Activated CD4-positive, alpha-beta T cell treated with anti-CD3 and anti-CD28 coated beads, Interleukin-2, amount 50 U/mL, for 24 hours (primary cell): Measurements from ENCODE around the gene SLC6A18.

Experiments used
- DNase-seq, 2 donors: peaks; one replicate each; pipeline ENCODE4 v3.0.0-alpha.2; 2020; ENCODE audit warnings: low read depth in 1 of 2, low spot score in 1 of 2

SLC6A18 gene

GRCh38 chr5:1225081-1225480 is at the start of gene SLC6A18:
TSS of gene SLC6A18 (plus strand) at chr5:1225381. CDS start at chr5:1225478, 97 bp downstream.
- no peak for DNase-seq

DNA sequence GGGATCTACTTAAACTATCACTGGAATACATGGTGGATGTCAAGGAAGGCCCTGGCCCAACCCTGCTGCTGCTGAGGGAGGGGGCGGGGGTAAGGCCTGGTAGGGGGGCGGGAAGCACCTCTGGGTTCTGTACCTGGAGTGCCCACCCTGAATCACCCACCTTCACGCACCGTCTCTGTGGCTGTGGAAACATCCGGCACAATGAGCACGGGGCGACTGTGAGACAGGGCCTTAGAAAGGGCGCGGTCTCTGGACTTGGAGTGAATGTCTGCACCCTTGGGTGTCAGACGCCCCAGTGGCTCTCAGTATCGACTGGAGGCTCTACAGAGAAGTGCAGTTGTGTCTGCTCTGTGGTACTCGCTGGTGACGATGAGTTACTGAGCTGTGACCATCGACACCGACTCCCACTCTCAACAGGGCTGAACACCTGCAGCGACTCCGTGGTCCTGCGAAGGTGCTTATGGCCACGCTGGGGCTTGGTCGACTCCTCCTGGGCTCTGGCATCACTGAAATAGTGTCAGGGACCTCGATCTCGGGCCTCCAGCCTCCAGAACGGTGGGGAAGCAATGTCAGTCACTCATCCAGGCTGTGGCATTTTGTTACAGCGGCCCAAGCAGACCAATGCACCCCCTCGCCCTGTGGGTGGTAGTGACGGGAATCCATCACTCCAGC is 49.2 kb upstream of the SLC6A18 start:
- DNase-seq = no peak

- DNase-seq = no peak
Measured at GRCh38 chr5:1176473-1177391, 48.4 kb upstream of the SLC6A18 start.

- no peak for DNase-seq
Measured at GRCh38 chr5:1177826-1178528, 47.2 kb upstream of the SLC6A18 start.

GRCh38 chr5:1178529-1179382 is 46.4 kb upstream of the SLC6A18 start:
- no peak for DNase-seq

- no peak for DNase-seq
Measured at GRCh38 chr5:1179383-1179715, 45.8 kb upstream of the SLC6A18 start.

DNA sequence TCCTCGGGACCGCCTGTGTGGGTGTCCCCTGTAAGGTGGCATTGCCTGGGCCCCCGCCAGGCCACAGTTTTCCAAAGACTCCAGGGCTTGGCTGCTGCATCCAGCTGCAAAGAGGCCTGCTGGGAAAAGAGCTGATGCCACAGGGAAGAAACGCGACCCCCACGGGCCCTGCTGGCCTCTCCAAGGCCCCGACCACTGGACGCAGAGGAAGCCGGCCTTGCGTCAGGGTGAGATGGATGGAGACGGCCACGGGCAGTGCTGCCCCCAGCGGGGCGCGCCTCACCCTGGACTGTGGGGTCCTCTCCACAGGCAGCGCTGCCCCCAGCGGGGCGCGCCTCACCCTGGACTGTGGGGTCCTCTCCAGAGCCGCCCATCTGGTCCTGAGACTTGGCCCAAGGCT is 45.1 kb upstream of the SLC6A18 start:
- no peak for DNase-seq

GRCh38 chr5:1180841-1181271 is 44.3 kb upstream of the SLC6A18 start:
- no peak for DNase-seq

GRCh38 chr5:1181451-1182359 is 43.5 kb upstream of the SLC6A18 start:
- no peak for DNase-seq

DNA sequence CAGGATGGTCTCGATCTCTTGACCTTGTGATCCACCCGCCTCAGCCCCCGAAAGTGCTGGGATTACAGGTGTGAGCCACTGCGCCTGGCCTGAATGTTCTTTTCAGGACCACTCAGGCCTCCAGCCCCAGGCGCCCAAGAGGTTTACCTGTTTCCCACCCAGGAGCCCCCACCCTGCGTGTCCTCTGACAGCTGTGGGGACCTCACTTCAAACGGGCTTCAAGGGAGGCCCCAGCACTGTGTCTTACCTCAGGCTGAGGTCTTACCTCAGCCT is 42.9 kb upstream of the SLC6A18 start:
- DNase-seq = no peak

- no peak for DNase-seq
Measured at GRCh38 chr5:1182633-1183423, 42.4 kb upstream of the SLC6A18 start.

DNA sequence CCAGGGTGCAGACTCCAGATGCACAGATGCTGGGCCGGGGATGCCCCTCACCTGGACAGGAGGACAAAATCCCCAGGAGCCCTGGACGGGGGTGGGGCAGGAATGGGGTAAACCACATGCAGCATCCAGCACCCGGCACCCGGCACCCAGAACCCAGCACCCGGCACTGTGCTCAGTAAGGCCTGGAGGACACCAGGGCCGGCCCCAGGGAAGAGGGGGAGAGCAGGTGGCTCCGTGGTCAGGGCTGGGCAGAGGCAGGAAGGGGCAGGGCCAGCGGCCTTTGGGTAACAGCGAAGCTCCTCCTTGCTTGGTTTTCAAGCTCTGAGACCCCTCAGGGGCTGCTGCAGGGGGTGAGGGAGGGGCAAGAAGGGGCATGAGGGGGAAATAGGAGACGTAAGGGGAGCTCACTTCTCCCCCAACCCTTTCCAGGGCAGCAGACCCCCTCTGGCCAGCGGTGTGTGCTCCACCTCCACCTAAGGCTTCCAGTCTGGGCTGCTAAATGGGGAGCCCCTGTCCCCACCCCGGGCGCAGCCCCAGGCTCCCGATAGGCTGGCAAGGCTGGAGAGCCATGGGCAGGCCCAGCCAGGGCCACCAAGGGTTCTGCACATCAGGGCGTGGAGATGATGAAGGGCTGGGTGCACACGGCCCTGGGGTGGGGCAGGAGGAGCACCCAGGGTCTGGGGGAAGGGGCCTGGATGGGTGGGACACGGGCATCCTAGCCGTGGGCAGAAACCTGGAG is 41.6 kb upstream of the SLC6A18 start:
- DNase-seq = no peak

- DNase-seq = no peak
Measured at GRCh38 chr5:1184163-1184470, 41.1 kb upstream of the SLC6A18 start.

- DNase-seq = no peak
Measured at GRCh38 chr5:1184481-1184880, 40.7 kb upstream of the SLC6A18 start.

GRCh38 chr5:1185038-1185627 is 40.0 kb upstream of the SLC6A18 start:
- no peak for DNase-seq

DNA sequence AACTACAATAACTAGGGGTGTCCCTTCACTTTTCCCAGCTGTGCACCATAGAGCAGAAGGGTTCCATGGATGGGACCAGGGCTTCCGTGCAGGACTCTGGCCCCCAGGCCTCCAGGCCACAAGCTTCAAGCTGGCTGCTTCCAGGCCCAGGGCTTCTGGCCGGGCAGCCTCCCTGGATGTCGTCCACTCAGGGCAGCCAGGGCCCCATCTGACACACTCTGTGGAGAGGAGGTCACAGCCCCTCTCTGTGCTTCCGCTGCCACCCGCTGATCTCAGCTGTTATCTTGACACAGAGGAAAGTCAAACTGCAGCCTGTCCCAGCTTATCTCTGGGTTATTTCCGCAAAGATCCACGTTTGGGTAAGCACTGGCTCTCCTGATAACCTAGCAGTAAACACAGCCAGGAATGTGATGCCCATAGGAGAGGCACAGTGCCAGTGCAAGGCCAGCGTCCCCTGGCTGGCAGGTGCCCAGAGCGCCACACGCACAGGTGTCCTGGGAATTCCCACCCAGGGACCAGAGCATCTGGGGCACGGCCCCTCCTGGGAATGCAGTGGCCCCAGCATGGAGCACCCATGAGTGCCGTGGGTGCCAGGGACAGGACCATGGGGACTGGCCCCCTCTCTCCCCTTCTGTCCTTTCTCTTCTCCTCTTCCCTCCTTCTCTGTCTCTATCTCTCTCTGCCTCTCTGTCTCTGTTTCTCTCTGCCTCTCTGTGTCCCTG is 39.4 kb upstream of the SLC6A18 start:
- no peak for DNase-seq

DNA sequence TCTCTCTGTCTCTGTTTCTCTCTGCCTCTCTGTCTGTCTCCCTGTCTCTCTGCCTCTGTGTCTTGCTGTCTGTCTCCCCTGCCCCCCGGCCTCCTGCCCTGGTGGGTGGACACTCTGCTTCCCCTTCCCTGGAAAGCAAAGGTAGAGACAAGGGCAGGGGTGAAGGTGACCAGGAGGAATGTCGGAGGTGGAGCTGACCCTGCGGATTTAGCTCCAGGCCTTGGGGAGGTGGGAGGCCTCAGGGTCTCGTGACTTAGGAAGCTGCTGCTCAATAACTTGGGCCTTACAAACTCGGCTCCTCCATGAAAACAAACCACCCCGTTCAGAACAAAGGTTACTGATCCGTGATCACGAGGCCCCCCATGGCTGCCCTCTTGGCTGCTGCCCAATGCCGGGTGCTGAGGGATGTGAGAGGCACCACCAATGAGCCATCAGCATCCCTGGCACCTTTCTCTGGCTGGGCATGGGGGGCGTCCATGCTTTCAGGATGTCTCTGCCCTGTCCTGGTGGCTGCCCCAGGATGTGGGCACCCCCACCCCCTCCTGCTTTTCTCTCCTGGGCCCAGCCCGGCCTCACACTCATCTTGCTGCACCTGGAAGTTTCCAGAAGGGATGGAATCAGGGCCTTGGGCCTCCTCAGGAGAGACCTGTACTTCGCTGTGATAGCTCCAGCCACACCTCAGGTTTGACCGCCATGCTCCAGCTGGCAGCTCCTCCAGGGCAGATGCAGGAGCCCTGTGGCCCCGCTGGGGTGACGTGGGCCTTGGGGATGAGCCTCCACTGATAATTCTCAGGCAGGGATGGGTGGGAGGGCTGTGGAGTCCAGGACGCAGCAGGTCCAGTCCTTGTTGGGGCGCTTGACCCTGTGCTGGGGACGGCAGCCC is 38.6 kb upstream of the SLC6A18 start:
- DNase-seq = no peak
